ENCODE measurements around the gene SAMD4A.

SAMD4A gene

DNA sequence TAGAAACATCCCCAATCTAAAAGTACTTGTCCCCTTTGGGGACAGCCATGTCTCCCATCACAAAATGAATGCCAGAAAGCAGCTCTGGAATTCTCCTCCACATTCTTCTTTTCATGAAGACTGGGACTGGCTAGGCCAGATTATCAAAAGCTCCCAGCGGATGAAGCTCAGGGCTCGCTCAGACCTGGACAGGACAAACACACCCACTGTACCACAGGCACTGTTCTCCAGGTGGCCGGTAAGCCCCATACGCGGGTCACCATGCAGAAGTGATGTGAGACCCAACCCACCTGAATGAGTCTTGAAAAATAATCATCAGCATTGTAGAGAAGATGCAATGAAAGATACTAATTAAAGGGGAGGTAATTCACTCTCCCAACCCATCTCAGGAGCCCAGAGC lies 250.6 kb downstream of the SAMD4A start:
- TF ChIP-seq JUND (IDR thresholded peaks at IDR 0.05; ENCODE audit: low read depth): no peak
- DNase-seq (ENCODE audit: low read depth in 1 of 2, low spot score in 1 of 2): no peak
- in situ Hi-C loops (cut with HindIII; ENCODE audit: low pct_unique_long_range_greater_than_20kb, low sequenced_read_pairs): no loop called here

DNA sequence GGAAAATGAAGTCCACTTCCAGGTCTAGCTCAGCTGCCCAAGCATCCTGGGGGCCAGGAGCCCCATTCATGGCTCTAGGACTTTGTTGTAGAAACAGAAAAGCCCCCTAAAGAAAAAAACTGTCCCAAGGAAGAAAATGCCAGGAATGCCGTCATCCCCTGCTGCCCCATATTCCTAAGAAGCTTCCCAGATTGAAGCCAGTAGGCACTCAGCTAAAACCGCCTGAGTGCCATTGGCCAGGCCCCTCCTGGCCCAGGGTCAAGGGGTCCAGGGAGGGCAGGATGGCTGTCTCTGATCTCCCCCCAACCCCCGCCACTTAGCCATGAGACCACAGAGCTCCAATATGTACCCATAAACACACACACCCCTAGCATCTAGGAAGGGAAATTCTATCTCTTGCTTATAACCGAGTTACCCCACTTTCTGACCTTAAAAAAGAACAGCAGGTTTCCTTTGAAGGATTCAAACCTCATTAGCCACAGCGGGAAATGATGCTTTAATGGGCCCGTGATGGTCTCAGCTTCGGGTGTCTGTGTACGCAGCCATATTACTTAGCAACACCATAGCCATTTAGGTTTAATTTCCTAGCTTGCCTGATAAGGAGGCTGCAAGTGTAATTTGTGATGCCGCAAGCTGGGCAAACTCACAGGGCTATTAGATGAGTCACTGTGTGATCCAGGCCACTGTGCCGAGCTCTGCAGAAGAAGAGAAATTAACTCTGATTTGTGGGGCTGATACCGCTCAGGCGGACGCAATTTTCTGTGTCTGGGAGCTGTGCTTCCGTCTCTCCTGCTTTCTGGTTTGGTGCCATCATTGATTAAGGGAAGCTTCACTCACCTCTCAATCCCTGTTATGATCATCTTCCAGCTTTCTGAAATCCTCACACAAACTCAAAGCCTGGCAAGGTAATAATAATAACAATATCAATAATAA lies 251.5 kb downstream of the SAMD4A start:
- TF ChIP-seq JUND (IDR thresholded peaks at IDR 0.05; ENCODE audit: low read depth): no peak
- no peak for DNase-seq (ENCODE audit: low read depth in 1 of 2, low spot score in 1 of 2)
- in situ Hi-C loops (cut with HindIII; ENCODE audit: low pct_unique_long_range_greater_than_20kb, low sequenced_read_pairs): no loop called here

- no peak for TF ChIP-seq JUND (IDR thresholded peaks at IDR 0.05; ENCODE audit: low read depth)
- in situ Hi-C loops (cut with HindIII; ENCODE audit: low pct_unique_long_range_greater_than_20kb, low sequenced_read_pairs): no loop called here
- DNase-seq (ENCODE audit: low read depth in 1 of 2, low spot score in 1 of 2): no peak
These were observed 255.8 kb downstream of the SAMD4A start for GRCh38 chr14:54822685-54823084.

DNA sequence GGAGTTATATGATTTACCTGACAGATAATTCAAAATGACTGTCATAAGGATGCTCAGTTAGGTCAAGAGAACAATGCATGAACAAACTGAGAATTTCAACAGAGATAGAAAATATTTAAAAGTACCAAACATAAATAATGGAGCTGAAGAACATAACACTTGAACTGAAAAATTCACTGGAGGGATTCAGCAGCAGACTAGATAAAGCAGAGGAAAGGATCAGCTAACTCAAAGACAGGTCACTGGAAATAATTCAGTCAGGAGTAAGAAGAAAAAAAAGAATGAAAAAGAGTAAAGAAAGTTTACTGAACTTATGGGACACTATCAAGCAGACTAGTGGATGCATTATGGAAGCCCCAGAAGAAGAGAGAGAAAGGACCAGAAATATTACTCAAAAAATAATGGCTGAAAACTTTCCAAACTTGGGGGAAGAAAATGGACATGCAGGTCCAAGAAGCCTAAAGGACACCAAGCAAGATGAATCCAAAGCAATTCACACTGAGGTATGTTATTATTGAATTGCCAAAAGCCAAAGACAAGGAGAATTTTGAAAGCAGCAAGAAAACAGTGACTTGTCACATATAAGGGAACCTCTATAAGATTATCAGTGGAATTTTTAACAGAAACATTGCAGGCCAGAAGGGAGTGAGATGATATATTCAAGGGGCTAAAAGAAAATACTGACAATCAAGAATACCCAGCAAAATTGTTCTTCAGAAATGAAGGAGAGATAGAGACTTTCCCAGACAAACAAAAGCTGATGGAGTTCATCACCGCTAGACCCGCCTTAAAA lies 257.0 kb downstream of the SAMD4A start:
- no peak for DNase-seq (ENCODE audit: low read depth in 1 of 2, low spot score in 1 of 2)
- TF ChIP-seq JUND (IDR thresholded peaks at IDR 0.05; ENCODE audit: low read depth): no peak
- in situ Hi-C loops (cut with HindIII; ENCODE audit: low pct_unique_long_range_greater_than_20kb, low sequenced_read_pairs): no loop called here

DNA sequence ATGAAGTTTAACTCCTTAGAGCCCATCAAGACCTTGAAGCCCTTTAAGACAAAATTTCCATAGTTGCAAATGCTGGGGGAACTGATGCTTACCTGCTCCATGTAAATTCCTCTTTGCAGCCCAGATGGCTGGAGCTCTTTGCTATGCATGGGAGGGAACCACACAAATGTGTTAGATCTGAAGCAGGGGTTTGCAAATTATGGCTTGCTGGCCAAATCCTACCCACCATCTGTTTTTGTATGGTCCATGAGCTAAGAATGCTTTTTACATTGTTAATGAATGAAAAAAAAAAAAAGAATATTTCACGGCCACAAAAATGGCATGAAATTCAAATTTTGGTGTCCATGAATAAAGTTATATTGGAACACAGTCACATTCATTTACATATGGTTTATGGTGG lies 261.1 kb downstream of the SAMD4A start:
- DNase-seq (ENCODE audit: low read depth in 1 of 2, low spot score in 1 of 2): no peak
- in situ Hi-C loops (cut with HindIII; ENCODE audit: low pct_unique_long_range_greater_than_20kb, low sequenced_read_pairs): no loop called here
- no peak for TF ChIP-seq JUND (IDR thresholded peaks at IDR 0.05; ENCODE audit: low read depth)

DNA sequence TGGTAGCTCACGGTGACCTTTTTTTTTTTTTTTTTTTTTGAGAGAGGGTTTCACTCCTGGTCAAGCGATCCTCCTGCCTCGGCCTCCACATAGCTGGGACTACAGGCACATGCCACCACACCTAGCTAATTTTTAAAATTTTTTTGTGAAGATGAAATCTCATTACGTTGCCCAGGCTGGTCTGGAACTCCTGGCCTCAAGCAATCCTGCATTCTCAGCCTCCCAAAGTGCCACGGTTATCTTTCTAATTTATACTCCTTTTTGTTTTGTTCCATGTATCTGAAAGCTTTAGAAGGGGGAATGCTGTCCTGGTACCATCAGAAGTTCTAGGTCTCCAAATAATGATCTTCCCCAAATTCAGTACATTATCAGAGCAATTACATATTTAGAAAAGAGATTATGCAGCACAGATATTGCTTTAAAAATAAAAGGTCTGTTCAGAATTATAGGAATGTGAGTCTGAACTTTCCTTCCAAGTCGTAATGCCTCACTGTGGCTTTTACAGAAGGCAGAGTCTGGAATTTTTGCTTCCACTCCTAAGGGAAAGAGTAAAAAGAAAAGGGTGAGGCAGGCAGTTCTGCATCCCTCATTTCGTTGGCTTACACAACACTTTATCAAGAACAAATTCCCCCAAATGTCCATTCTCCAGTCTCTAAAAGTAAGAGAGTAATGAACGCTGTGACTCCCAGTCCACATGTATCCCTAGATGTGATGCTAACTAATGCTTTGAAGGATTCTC lies 262.7 kb downstream of the SAMD4A start:
- in situ Hi-C loops (cut with HindIII; ENCODE audit: low pct_unique_long_range_greater_than_20kb, low sequenced_read_pairs): no loop called here
- DNase-seq (ENCODE audit: low read depth in 1 of 2, low spot score in 1 of 2): no peak
- no peak for TF ChIP-seq JUND (IDR thresholded peaks at IDR 0.05; ENCODE audit: low read depth)

- in situ Hi-C loops (cut with HindIII; ENCODE audit: low pct_unique_long_range_greater_than_20kb, low sequenced_read_pairs): no loop called here
- no peak for TF ChIP-seq JUND (IDR thresholded peaks at IDR 0.05; ENCODE audit: low read depth)
These were observed 263.7 kb downstream of the SAMD4A start for GRCh38 chr14:54830650-54831049.

DNA sequence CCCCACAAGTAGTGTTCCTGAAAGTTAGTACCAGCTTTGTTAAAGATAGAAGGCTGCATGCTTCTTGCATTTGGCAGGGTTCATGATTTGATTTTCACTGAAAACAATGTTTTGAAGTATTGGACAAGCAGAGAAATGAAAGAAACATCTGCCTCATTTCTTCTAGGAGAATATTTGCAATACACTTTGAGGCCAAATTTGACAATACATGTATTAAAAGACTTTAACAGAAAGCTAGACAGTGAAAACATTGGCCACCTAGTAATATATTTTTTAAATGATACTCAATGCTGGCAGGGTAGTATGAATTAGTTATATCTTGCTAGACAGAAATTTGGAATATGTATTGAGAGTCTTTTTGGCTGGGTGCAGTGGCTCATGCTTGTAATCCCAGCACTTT lies 267.2 kb downstream of the SAMD4A start:
- in situ Hi-C loops (cut with HindIII; ENCODE audit: low pct_unique_long_range_greater_than_20kb, low sequenced_read_pairs): no loop called here
- TF ChIP-seq JUND (IDR thresholded peaks at IDR 0.05; ENCODE audit: low read depth): no peak
- DNase-seq (ENCODE audit: low read depth in 1 of 2, low spot score in 1 of 2): no peak

More at GRCh38 chr14:54830650-54831049, 263.7 kb downstream of the SAMD4A start:
- no peak for DNase-seq (ENCODE audit: low read depth in 1 of 2, low spot score in 1 of 2)

- in situ Hi-C loops (cut with HindIII; ENCODE audit: low pct_unique_long_range_greater_than_20kb, low sequenced_read_pairs): no loop called here
- no peak for TF ChIP-seq JUND (IDR thresholded peaks at IDR 0.05; ENCODE audit: low read depth)
- no peak for DNase-seq (ENCODE audit: low read depth in 1 of 2, low spot score in 1 of 2)
These were observed 267.8 kb downstream of the SAMD4A start for GRCh38 chr14:54834727-54835126.

- TF ChIP-seq JUND (IDR thresholded peaks at IDR 0.05; ENCODE audit: low read depth): no peak
- in situ Hi-C loops (cut with HindIII; ENCODE audit: low pct_unique_long_range_greater_than_20kb, low sequenced_read_pairs): no loop called here
- no peak for DNase-seq (ENCODE audit: low read depth in 1 of 2, low spot score in 1 of 2)
These were observed 269.3 kb downstream of the SAMD4A start for GRCh38 chr14:54836231-54836630.

DNA sequence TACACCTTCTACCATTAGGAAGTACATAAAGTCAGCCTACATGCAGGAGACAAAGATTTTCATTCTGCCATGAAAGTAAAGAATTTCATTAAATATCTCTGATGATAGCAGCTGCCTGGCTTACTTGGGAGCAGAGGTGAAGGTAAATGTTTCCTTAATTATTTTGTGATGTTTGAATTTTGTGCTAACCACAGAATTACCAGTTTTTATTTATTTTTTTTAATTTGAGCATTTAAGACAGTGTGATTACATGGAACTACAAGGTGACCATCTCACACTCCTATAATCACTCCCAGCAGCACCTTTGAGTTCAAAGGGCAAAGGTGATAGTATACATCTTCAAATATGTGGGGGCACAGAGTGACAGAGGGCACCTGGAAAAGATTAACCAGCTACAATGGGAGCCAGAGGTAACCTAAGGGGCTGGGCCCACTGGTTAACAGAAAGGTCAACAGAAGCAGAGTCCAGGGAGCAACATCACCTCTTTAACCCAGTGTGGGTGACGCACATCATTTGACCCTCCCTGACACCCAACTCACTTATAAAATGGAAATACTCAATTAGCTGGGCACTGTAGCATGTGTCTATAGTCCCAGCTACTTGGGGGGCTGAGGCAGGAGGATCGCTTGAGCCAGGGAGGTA lies 270.7 kb downstream of the SAMD4A start:
- DNase-seq (ENCODE audit: low read depth in 1 of 2, low spot score in 1 of 2): no peak
- TF ChIP-seq JUND (IDR thresholded peaks at IDR 0.05; ENCODE audit: low read depth): no peak
- in situ Hi-C loops (cut with HindIII; ENCODE audit: low pct_unique_long_range_greater_than_20kb, low sequenced_read_pairs): no loop called here

DNA sequence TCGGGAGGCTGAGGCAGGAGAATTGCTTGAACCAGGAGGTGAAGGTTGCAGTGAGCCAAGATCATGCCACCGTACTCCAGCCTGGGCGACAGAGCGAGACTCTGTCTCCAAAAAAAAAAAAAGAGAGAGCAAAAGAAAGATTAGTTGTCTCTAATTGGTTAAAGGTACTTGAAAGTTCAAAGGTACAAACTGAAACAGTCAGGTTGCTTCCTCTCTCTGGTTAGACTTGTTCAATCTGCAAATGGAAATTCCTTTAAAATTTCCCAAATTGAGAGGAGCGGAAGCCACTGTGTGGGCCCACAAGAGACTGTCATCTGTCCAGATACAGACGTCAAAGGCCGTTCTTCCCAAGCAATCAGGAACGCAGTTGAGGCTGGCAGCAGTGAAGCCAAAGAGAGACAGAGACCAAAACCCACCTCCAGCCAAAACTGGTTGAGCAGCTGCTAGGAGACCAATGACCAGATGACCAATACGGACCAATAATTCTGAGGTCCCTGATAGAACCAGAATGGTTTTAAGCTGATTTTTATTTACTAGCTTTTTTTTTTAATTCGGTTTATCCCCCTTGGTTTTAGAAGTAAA lies 272.1 kb downstream of the SAMD4A start:
- in situ Hi-C loops (cut with HindIII; ENCODE audit: low pct_unique_long_range_greater_than_20kb, low sequenced_read_pairs): no loop called here
- DNase-seq (ENCODE audit: low read depth in 1 of 2, low spot score in 1 of 2): no peak
- TF ChIP-seq JUND (IDR thresholded peaks at IDR 0.05; ENCODE audit: low read depth): no peak

Measured in T47D (cell line).